Transverse colon (tissue), 4 donors: ENCODE data around the gene REV1.

ENCODE experiments used
- EP300 ChIP-seq: sonication (generic); formaldehyde crosslinking; IDR thresholded peaks from one replicate; pipeline ENCODE4 v1.6.1; 2017; ENCODE audit warnings: antibody characterized with exemption, low read depth
- POLR2A ChIP-seq: fragments of 450-650 bp; IDR thresholded peaks from one replicate; pipeline ENCODE4 v1.6.1; 2016; ENCODE audit warnings: antibody characterized with exemption, mild to moderate bottlenecking, moderate library complexity
- POLR2AphosphoS5 ChIP-seq, 3 donors: sonication (generic); formaldehyde crosslinking; IDR thresholded peaks; one replicate each; pipeline ENCODE4 v1.6.1; 2016; ENCODE audit warnings: antibody characterized with exemption in 3 of 3
- TF ChIP-seq, protein P1 (sequence below), 5 experiments: fragments of 200-600 bp in 3 of 5; fragments of 450-650 bp in 2 of 5; sonication (generic) in 3 of 5; IDR thresholded peaks; 1 replicate in 2 of 5; 2 replicates in 3 of 5; pipeline ENCODE4 v1.5.1; 2016 to 2017; ENCODE audit warnings: antibody characterized with exemption in 5 of 5, inconsistent platforms in 3 of 5, mild to moderate bottlenecking in 2 of 5, moderate library complexity in 1 of 5

DNA sequence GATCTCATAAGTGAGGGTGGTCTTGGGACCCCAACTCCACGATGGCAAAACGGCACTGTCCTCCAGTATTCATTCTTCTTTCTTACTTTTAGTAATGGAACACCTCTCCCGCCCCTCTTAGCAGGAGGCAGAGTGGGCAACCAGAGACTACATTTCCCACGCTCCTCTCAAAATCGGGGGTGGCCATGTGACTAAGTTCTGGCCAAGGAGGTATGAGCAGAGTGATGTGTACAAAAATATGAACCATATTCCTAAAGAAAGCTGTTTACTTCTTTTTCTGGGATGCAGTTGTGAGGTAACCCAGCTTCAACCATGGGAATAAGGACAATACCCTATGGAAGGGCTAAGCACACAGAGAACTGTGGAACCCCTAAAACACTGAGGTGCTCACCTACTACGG is 12.8 kb downstream of the REV1 start:
- TF ChIP-seq POLR2A (no peak), EP300 (no peak), POLR2AphosphoS5 (IDR thresholded peaks at IDR 0.05) (no peak)
- TF ChIP-seq, protein P1, sequence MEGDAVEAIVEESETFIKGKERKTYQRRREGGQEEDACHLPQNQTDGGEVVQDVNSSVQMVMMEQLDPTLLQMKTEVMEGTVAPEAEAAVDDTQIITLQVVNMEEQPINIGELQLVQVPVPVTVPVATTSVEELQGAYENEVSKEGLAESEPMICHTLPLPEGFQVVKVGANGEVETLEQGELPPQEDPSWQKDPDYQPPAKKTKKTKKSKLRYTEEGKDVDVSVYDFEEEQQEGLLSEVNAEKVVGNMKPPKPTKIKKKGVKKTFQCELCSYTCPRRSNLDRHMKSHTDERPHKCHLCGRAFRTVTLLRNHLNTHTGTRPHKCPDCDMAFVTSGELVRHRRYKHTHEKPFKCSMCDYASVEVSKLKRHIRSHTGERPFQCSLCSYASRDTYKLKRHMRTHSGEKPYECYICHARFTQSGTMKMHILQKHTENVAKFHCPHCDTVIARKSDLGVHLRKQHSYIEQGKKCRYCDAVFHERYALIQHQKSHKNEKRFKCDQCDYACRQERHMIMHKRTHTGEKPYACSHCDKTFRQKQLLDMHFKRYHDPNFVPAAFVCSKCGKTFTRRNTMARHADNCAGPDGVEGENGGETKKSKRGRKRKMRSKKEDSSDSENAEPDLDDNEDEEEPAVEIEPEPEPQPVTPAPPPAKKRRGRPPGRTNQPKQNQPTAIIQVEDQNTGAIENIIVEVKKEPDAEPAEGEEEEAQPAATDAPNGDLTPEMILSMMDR (IDR thresholded peaks at IDR 0.05) = no peak
